Tibial nerve (tissue), 4 donors: ENCODE results near the gene KRT71.
"Not testable (repeated sequence)": the region's sequence is repeated elsewhere in the genome, so short reads cannot be mapped to it uniquely, and the experiment has no call there.

Experiments
- EP300 ChIP-seq, 2 donors: sonication (generic); formaldehyde crosslinking; IDR thresholded peaks; one replicate each; pipeline ENCODE4 v1.6.1; 2017; ENCODE audit warnings: antibody characterized with exemption in 2 of 2, mild to moderate bottlenecking in 1 of 2
- POLR2A ChIP-seq, 2 donors: fragments of 450-650 bp; IDR thresholded peaks; one replicate each; pipeline ENCODE4 v1.6.1; 2017; ENCODE audit warnings: antibody characterized with exemption in 2 of 2, mild to moderate bottlenecking in 2 of 2, moderate library complexity in 2 of 2
- TF ChIP-seq, protein P1 (sequence below), 5 experiments: fragments of 200-600 bp in 3 of 5; fragments of 450-650 bp in 2 of 5; sonication (generic) in 3 of 5; IDR thresholded peaks; one replicate each; pipeline ENCODE4 v1.5.1; 2016 to 2019; ENCODE audit warnings: antibody characterized with exemption in 5 of 5, mild to moderate bottlenecking in 3 of 5, moderate library complexity in 2 of 5

- TF ChIP-seq, protein P1, sequence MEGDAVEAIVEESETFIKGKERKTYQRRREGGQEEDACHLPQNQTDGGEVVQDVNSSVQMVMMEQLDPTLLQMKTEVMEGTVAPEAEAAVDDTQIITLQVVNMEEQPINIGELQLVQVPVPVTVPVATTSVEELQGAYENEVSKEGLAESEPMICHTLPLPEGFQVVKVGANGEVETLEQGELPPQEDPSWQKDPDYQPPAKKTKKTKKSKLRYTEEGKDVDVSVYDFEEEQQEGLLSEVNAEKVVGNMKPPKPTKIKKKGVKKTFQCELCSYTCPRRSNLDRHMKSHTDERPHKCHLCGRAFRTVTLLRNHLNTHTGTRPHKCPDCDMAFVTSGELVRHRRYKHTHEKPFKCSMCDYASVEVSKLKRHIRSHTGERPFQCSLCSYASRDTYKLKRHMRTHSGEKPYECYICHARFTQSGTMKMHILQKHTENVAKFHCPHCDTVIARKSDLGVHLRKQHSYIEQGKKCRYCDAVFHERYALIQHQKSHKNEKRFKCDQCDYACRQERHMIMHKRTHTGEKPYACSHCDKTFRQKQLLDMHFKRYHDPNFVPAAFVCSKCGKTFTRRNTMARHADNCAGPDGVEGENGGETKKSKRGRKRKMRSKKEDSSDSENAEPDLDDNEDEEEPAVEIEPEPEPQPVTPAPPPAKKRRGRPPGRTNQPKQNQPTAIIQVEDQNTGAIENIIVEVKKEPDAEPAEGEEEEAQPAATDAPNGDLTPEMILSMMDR (IDR thresholded peaks at IDR 0.05), result not testable (repeated sequence)
- TF ChIP-seq POLR2A, EP300 (IDR thresholded peaks at IDR 0.05): not testable (repeated sequence)
Measured at GRCh38 chr12:52500574-52500973, 52.4 kb downstream of the KRT71 start.
